Fibroblast of lung (primary cell): ENCODE data around the gene TRAF5. TPM values are rescaled to one million over a fixed set of nuclear protein-coding genes. Genes with fewer than 3 reads are reported as not detected.
"Not testable (repeated sequence)": the region's sequence is repeated elsewhere in the genome, so short reads cannot be mapped to it uniquely, and the experiment has no call there.

Experiments
- DNase-seq, 2 donors: peaks; one replicate each; pipeline versions ENCODE4 v3.0.0 to v3.0.0-alpha.2; 2010; ENCODE audit warnings: low read depth in 2 of 2
- H2AFZ ChIP-seq: 2 replicates; pipeline ENCODE4 v1.5.1; 2012; ENCODE audit warnings: low read length, control low read depth, inconsistent platforms
- H3K27ac ChIP-seq: 2 replicates; pipeline ENCODE4 v1.5.1; 2011; ENCODE audit warnings: low read length, control low read depth; ENCODE audit not compliant: insufficient read depth
- H3K27me3 ChIP-seq: 2 replicates; pipeline ENCODE4 v1.5.1; 2011; ENCODE audit warnings: mild to moderate bottlenecking, low read length; ENCODE audit not compliant: control insufficient read depth, insufficient read depth
- H3K36me3 ChIP-seq: 2 replicates; pipeline ENCODE4 v1.5.1; 2011; ENCODE audit warnings: low read length; ENCODE audit not compliant: control insufficient read depth, insufficient read depth
- H3K4me1 ChIP-seq: 2 replicates; pipeline ENCODE4 v1.5.1; 2011; ENCODE audit warnings: low read length; ENCODE audit not compliant: control insufficient read depth, insufficient read depth; ENCODE audit errors: extremely low read depth
- H3K4me2 ChIP-seq: 2 replicates; pipeline ENCODE4 v1.5.1; 2011; ENCODE audit warnings: low read length, control low read depth; ENCODE audit not compliant: insufficient read depth; ENCODE audit errors: extremely low read depth
- H3K4me3 ChIP-seq, 4 experiments: fragments of 200-600 bp in 1 of 4; sonication (generic) in 1 of 4; replicated peaks in 1 of 4; 2 replicates each; pipeline ENCODE4 v1.5.1; 2011 to 2016; ENCODE audit warnings: low read length in 4 of 4, low read depth in 3 of 4, mild to moderate bottlenecking in 3 of 4, control low read depth in 2 of 4, inconsistent platforms in 1 of 4, mixed read lengths in 1 of 4; ENCODE audit not compliant: insufficient read depth in 1 of 4; ENCODE audit errors: control extremely low read depth in 1 of 4
- H3K79me2 ChIP-seq: 2 replicates; pipeline ENCODE4 v1.5.1; 2012; ENCODE audit warnings: mild to moderate bottlenecking, low read length, inconsistent platforms; ENCODE audit not compliant: control insufficient read depth, insufficient read depth
- H3K9ac ChIP-seq: 2 replicates; pipeline ENCODE4 v1.5.1; 2011; ENCODE audit warnings: mild to moderate bottlenecking, low read length, control low read depth; ENCODE audit not compliant: insufficient read depth
- H3K9me3 ChIP-seq: 2 replicates; pipeline ENCODE4 v1.5.1; 2012; ENCODE audit warnings: low read depth, low read length; ENCODE audit not compliant: control insufficient read depth, insufficient read depth
- H4K20me1 ChIP-seq: 2 replicates; pipeline ENCODE4 v1.5.1; 2011; ENCODE audit warnings: low read length; ENCODE audit not compliant: control insufficient read depth, insufficient read depth; ENCODE audit errors: extremely low read depth
- EZH2 ChIP-seq: IDR thresholded peaks from 2 replicates; pipeline ENCODE4 v1.5.1; 2012; ENCODE audit warnings: low read length, control low read depth, mild to moderate bottlenecking; ENCODE audit errors: missing control alignments
- polyA plus RNA-seq, 2 donors: library from polyadenylated mRNA; depleted of rRNA in 1 of 2; stranded (reverse) in 1 of 2; unstranded in 1 of 2; fragments of >200 nt; gene quantifications; 2 replicates each; pipeline ENCODE4 v1.2.1, GENCODE V29; 2011 to 2012; ENCODE audit warnings: missing spikeins in 1 of 2
- total RNA-seq: library from RNA; depleted of rRNA; stranded (reverse); fragments of >200 nt; gene quantifications from 2 replicates; pipeline ENCODE4 v1.2.1, GENCODE V29; 2014
- TF ChIP-seq, protein P1 (sequence below), 2 donors: IDR thresholded peaks in 1 of 2; conservative IDR thresholded peaks in 1 of 2; 1 replicate in 1 of 2; 2 replicates in 1 of 2; pipeline ENCODE4 v1.5.1; 2011 to 2012; ENCODE audit warnings: low read length in 2 of 2, control low read depth in 1 of 2, inconsistent platforms in 1 of 2, low read depth in 1 of 2, mild to moderate bottlenecking in 1 of 2

The TRAF5 gene
- total and polyA plus RNA-seq, 2 donors (not counting 1 experiment from before 2014, with no cell fraction given) = 13.5 to 20.9 TPM

DNA sequence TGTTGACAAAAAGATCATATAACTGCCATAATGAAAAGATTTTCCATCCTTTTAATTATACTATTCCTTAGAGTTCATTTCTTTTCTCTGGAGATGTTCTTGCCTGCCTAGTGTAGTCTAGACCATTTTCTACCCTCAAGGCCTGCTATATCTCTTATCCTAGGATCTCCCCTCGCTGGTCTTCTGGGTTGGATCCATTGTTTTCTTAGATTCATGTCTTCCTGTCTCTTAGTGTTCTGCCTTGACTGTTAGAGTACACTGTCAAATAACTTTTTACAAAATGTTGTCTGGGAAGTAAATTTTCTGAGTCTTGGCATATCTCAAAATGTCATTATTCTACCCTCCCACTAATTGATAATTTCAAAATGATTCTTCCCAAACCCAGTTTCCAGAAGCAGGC lies 66.6 kb downstream of the TRAF5 start:
- Histone ChIP-seq H3K36me3 (no peaks in the 10 kb centered on the region), H3K9ac (no peak overlapping the region), H4K20me1 (no peaks in the 10 kb centered on the region), H3K4me1 (no peaks in the 10 kb centered on the region), H3K4me3 (no peak overlapping the region), H2AFZ (no peak overlapping the region), H3K4me2 (no peak overlapping the region), H3K9me3 (no peaks in the 10 kb centered on the region), H3K79me2 (no peaks in the 10 kb centered on the region), H3K27me3 (no peaks in the 10 kb centered on the region), H3K27ac (no peak overlapping the region)
- DNase-seq = no peak
- TF ChIP-seq EZH2 = no peak
- TF ChIP-seq, protein P1, sequence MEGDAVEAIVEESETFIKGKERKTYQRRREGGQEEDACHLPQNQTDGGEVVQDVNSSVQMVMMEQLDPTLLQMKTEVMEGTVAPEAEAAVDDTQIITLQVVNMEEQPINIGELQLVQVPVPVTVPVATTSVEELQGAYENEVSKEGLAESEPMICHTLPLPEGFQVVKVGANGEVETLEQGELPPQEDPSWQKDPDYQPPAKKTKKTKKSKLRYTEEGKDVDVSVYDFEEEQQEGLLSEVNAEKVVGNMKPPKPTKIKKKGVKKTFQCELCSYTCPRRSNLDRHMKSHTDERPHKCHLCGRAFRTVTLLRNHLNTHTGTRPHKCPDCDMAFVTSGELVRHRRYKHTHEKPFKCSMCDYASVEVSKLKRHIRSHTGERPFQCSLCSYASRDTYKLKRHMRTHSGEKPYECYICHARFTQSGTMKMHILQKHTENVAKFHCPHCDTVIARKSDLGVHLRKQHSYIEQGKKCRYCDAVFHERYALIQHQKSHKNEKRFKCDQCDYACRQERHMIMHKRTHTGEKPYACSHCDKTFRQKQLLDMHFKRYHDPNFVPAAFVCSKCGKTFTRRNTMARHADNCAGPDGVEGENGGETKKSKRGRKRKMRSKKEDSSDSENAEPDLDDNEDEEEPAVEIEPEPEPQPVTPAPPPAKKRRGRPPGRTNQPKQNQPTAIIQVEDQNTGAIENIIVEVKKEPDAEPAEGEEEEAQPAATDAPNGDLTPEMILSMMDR (conservative IDR thresholded peaks at IDR 0.05 in 1 of 2, IDR thresholded peaks at IDR 0.05 in 1 of 2; ENCODE audit: low read depth in 1 of 2, low read length in 2 of 2) = no peak

DNA sequence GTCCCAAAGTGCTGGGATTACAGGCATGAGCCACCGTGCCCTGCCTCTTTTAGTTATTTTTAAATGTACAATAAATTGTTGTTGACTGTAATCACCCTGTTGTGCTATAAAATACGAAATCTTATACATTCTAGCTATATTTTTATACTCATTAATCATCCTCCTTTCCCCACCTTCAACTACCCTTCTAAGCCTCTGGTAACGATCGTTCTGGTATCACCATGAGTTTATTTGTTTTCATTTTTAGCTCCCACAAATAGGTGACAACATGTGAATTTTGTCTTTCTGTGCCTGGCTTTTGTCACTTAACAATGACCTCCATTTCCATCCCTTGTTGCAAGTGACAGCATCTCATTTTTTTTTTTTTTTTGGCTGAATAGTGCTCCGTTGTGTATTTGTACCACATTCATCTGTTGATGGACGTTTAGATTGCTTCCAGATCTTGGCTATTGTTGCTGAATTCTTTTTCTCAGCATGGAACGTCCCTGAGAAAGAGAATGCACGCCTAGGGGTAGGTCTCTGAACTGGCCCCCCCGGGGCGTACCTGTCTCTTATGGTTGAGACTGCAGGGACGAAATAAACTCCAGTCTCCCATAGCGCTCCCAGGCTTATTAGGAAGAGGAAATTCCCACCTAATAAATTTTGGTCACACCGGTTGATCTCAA lies 71.8 kb downstream of the TRAF5 start:
- H3K79me2 ChIP-seq, H3K27me3 ChIP-seq, H3K4me3 ChIP-seq, H3K4me1 ChIP-seq, H2AFZ ChIP-seq, H3K36me3 ChIP-seq, H3K9ac ChIP-seq, H3K27ac ChIP-seq, H3K9me3 ChIP-seq, H3K4me2 ChIP-seq, DNase-seq, H4K20me1 ChIP-seq: not testable (repeated sequence)

DNA sequence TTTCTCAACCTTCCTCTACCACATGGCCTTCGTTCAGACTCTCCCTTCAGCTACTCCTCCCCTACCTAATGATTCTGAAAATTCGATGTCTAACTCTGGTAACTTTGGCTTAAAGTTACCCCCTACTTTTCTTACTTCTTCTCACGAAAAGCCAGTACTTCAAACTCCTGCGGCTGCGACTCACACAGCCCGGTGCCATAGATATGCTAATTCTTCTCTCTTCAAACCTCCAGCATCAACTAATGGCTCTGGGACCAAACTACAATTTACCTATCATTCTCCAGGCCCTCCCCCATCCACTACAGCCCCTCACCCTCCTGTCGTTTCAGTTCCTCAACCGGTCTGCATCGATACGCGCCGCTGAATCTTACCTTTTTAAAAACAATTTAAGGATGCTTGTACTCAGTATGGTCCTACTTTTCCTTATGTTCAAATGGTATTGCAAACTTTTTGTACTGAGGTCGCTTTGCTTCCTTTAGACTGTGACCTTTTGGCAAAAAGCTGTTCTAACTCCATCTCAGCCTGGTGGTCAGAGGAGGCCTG lies 73.3 kb downstream of the TRAF5 start:
- not testable (repeated sequence) for H3K4me3 ChIP-seq, H3K36me3 ChIP-seq, H3K4me1 ChIP-seq, H3K9ac ChIP-seq, H4K20me1 ChIP-seq, H3K9me3 ChIP-seq, H3K27me3 ChIP-seq, H2AFZ ChIP-seq, H3K79me2 ChIP-seq, DNase-seq, H3K4me2 ChIP-seq, H3K27ac ChIP-seq

DNA sequence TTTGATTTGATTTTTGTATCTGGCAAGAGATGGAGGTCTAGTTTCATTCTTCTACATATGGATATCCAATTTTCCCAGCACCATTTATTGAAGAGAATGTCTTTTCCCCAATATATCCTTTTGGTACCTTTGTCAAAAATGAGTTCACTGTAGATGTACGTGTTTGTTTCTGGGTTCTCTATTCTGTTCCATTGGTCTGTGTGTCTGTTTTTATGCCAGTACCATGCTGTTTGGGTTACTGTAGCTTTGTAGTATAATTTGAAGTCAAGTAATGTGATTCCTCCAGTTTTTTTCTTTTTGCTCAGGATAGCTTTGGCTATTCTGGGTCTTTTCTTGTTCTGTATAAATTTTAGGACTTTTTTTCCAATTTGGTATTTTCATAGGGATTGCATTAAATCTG lies 75.1 kb downstream of the TRAF5 start:
- H3K79me2 ChIP-seq, H3K4me2 ChIP-seq: not testable (repeated sequence)

DNA sequence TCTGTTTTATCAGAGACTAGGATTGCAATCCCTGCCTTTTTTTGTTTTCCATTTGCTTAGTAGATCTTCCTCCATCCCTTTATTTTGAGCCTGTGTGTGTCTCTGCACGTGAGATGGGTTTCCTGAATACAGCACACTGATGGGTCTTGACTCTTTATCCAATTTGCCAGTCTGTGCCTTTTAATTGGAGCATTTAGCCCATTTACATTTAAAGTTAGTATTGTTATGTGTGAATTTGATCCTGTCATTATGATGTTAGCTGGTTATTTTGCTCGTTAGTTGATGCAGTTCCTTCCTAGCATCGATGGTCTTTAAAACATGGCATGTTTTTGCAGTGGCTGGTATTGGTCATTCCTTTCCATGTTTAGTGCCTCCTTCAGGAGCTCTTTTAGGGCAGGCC lies 79.5 kb downstream of the TRAF5 start:
- H3K4me2 ChIP-seq, H3K79me2 ChIP-seq, H3K27ac ChIP-seq, H3K9ac ChIP-seq, H4K20me1 ChIP-seq, H3K36me3 ChIP-seq, H2AFZ ChIP-seq, DNase-seq, H3K4me3 ChIP-seq, H3K4me1 ChIP-seq, H3K27me3 ChIP-seq, H3K9me3 ChIP-seq: not testable (repeated sequence)

More for the DNA sequence above, 75.1 kb downstream of the TRAF5 start:
- not testable (repeated sequence) for H3K4me1 ChIP-seq, H3K36me3 ChIP-seq, H3K4me3 ChIP-seq, H3K9ac ChIP-seq, H3K27me3 ChIP-seq, H3K27ac ChIP-seq, H4K20me1 ChIP-seq, H3K9me3 ChIP-seq, H2AFZ ChIP-seq, DNase-seq

DNA sequence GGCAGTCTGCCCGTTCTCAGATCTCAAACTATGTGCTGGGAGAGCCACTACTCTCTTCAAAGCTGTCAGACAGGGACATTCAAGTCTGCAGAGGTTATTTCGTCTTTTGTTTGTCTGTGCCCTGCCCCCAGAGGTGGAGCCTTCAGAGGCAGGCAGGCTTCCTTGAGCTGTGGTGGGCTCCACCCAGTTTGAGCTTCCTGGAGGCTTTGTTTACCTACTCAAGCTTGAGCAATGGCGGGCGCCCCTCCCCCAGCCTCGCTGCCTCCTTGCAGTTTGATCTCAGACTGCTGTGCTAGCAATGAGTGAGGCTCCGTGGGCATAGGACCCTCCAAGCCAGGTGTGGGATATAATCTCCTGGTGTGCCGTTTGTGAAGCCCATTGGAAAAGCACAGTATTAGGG lies 81.1 kb downstream of the TRAF5 start:
- H3K27ac ChIP-seq, H3K4me2 ChIP-seq, H3K9ac ChIP-seq, H3K4me1 ChIP-seq, H3K79me2 ChIP-seq, H3K27me3 ChIP-seq, H3K9me3 ChIP-seq, H3K4me3 ChIP-seq, H4K20me1 ChIP-seq, H2AFZ ChIP-seq, DNase-seq, H3K36me3 ChIP-seq: not testable (repeated sequence)
